Transverse colon (tissue), 4 donors: ENCODE results near the gene POLR3A. TPM values are rescaled to one million over a fixed set of nuclear protein-coding genes. Genes with fewer than 3 reads are reported as not detected.

Source experiments
- DNase-seq: peaks from one replicate; pipeline ENCODE4 v3.0.0-alpha.2; 2019
- H3K27ac ChIP-seq, 4 donors: fragments of 200-600 bp; sonication (generic); 2 replicates each; pipeline ENCODE4 v1.5.1; 2016 to 2018; ENCODE audit warnings: inconsistent platforms in 4 of 4
- H3K27me3 ChIP-seq: fragments of 200-600 bp; sonication (generic); 2 replicates; pipeline ENCODE4 v1.5.1; 2017; ENCODE audit warnings: inconsistent platforms
- H3K36me3 ChIP-seq, 4 donors: fragments of 200-600 bp; sonication (generic); 2 replicates each; pipeline ENCODE4 v1.5.1; 2017 to 2019; ENCODE audit warnings: inconsistent platforms in 4 of 4
- H3K4me1 ChIP-seq, 4 donors: fragments of 200-600 bp; sonication (generic); 2 replicates each; pipeline ENCODE4 v1.5.1; 2017 to 2020; ENCODE audit warnings: inconsistent platforms in 4 of 4
- H3K4me3 ChIP-seq, 4 donors: fragments of 200-600 bp; sonication (generic); 1 replicate in 1 of 4; 2 replicates in 3 of 4; pipeline versions ENCODE4 v1.5.1 to v1.6.1; 2017 to 2019; ENCODE audit warnings: inconsistent platforms in 4 of 4
- H3K9me3 ChIP-seq, 2 donors: fragments of 200-600 bp; sonication (generic); 2 replicates each; pipeline ENCODE4 v1.5.1; 2017 to 2019; ENCODE audit warnings: inconsistent platforms in 2 of 2
- CTCF ChIP-seq, 5 experiments: fragments of 200-600 bp in 3 of 5; fragments of 450-650 bp in 2 of 5; sonication (generic) in 3 of 5; IDR thresholded peaks; 1 replicate in 2 of 5; 2 replicates in 3 of 5; pipeline ENCODE4 v1.5.1; 2016 to 2017; ENCODE audit warnings: antibody characterized with exemption in 5 of 5, inconsistent platforms in 3 of 5, mild to moderate bottlenecking in 2 of 5, moderate library complexity in 1 of 5
- EP300 ChIP-seq: sonication (generic); formaldehyde crosslinking; IDR thresholded peaks from one replicate; pipeline ENCODE4 v1.6.1; 2017; ENCODE audit warnings: antibody characterized with exemption, low read depth
- POLR2A ChIP-seq: fragments of 450-650 bp; IDR thresholded peaks from one replicate; pipeline ENCODE4 v1.6.1; 2016; ENCODE audit warnings: antibody characterized with exemption, mild to moderate bottlenecking, moderate library complexity
- POLR2AphosphoS5 ChIP-seq, 3 donors: sonication (generic); formaldehyde crosslinking; IDR thresholded peaks; one replicate each; pipeline ENCODE4 v1.6.1; 2016; ENCODE audit warnings: antibody characterized with exemption in 3 of 3
- WGBS, 2 donors: methylation state at CpG; one replicate each; pipeline ENCODE4 v1.1.5; 2018; ENCODE audit warnings: low coverage in 1 of 2; 5-methylcytosine and 5-hydroxymethylcytosine counted together
- in situ Hi-C, 4 donors: fragments of 200-750 bp; cut with MboI; loops; one replicate each; pipeline versions ENCODE4 v1.15.0 to v1.15.1; 2017; ENCODE audit warnings: low sequenced_read_pairs in 3 of 4, low pct_ligation_motif_present in 1 of 4, low pct_unique_long_range_greater_than_20kb in 1 of 4
- intact Hi-C: fragments of 100-400 bp; cut with DNase I; formaldehyde crosslinking; loops from one replicate; pipeline ENCODE4 v1.15.1; 2023; ENCODE audit warnings: low total_unique reads
- total RNA-seq, 4 donors: library from RNA; depleted of rRNA; stranded (reverse); fragments of >200 nt; gene quantifications; one replicate each; pipeline ENCODE4 v1.1.0, GENCODE V29; 2016

Gene POLR3A
- total RNA-seq, 4 donors from 2014 or later = 8.0 to 16.8 (median 13.1) TPM

- no peaks in the 10 kb centered on the region for H3K27me3 ChIP-seq
- peaks cover 0 to 46% (median 20%) of the 10 kb centered on the region in 4 donors for H3K36me3 ChIP-seq
- intact Hi-C loops (no loop called here), in situ Hi-C loops (loop anchor here in 2 of 4 donors (25.0 kb wide), 1 partner anchor 1148 kb away; no protein-coding TSS in a partner anchor)
- WGBS, 2 donors = 74 to 83% methylated on average over 4 to 5 of the region's 5 CpGs
- H3K4me1 ChIP-seq = peaks cover 7 to 39% (median 25%) of the 10 kb centered on the region in 4 donors
- no peak overlapping the region for H3K27ac ChIP-seq
- H3K9me3 ChIP-seq = no peaks in the 10 kb centered on the region
- H3K4me3 ChIP-seq = no peak overlapping the region
- DNase-seq = no peak
- no peak for TF ChIP-seq CTCF (IDR thresholded peaks at IDR 0.05)
- no peak for TF ChIP-seq POLR2A
- TF ChIP-seq POLR2AphosphoS5 (IDR thresholded peaks at IDR 0.05) = no peak
These were observed 9.7 kb upstream of the POLR3A start for GRCh38 chr10:78038791-78039547.

- in situ Hi-C loops = loop anchor here in 2 of 4 donors (25.0 kb wide), 1 partner anchor 1149 kb away; no protein-coding TSS in a partner anchor
- H3K27ac ChIP-seq = no peak overlapping the region
- H3K4me1 ChIP-seq = peaks cover 7 to 33% (median 25%) of the 10 kb centered on the region in 4 donors
- TF ChIP-seq EP300 = no peak
- TF ChIP-seq CTCF (IDR thresholded peaks at IDR 0.05) = no peak
- no peak for TF ChIP-seq POLR2AphosphoS5 (IDR thresholded peaks at IDR 0.05)
- TF ChIP-seq POLR2A = no peak
- peaks cover 0 to 46% (median 20%) of the 10 kb centered on the region in 4 donors for H3K36me3 ChIP-seq
- H3K9me3 ChIP-seq = no peaks in the 10 kb centered on the region
- no peaks in the 10 kb centered on the region for H3K27me3 ChIP-seq
- intact Hi-C loops = no loop called here
- WGBS, 2 donors = 58% methylated on average over 2 of the region's 2 CpGs
- no peak for DNase-seq
- no peak overlapping the region for H3K4me3 ChIP-seq
These were observed 8.8 kb upstream of the POLR3A start for GRCh38 chr10:78038105-78038504.

- Histone ChIP-seq H3K27ac (no peak overlapping the region), H3K36me3 (peaks cover 0 to 46% (median 20%) of the 10 kb centered on the region in 4 donors), H3K27me3 (no peaks in the 10 kb centered on the region), H3K9me3 (no peaks in the 10 kb centered on the region), H3K4me1 (peaks cover 7 to 33% (median 25%) of the 10 kb centered on the region in 4 donors), H3K4me3 (no peak overlapping the region)
- no peak for TF ChIP-seq POLR2AphosphoS5 (IDR thresholded peaks at IDR 0.05)
- intact Hi-C loops (no loop called here), in situ Hi-C loops (loop anchor here in 2 of 4 donors (25.0 kb wide), 1 partner anchor 1151 kb away; no protein-coding TSS in a partner anchor)
- DNase-seq = no peak
- 24 to 65% methylated on average over 2 to 9 of the region's 9 CpGs for WGBS, 2 donors
These were observed 6.7 kb upstream of the POLR3A start for GRCh38 chr10:78035933-78036583.

GRCh38 chr10:78035437-78035836, 6.1 kb upstream of the POLR3A start:
- DNase-seq = no peak
- TF ChIP-seq POLR2AphosphoS5 (IDR thresholded peaks at IDR 0.05) (no peak), POLR2A (no peak), EP300 (no peak)
- H3K9me3 ChIP-seq = no peaks in the 10 kb centered on the region
- 74 to 83% methylated on average over 2 to 5 of the region's 5 CpGs for WGBS, 2 donors
- H3K4me3 ChIP-seq = no peak overlapping the region
- peaks cover 7 to 33% (median 25%) of the 10 kb centered on the region in 4 donors for H3K4me1 ChIP-seq
- H3K27me3 ChIP-seq = no peaks in the 10 kb centered on the region
- intact Hi-C loops (no loop called here), in situ Hi-C loops (loop anchor here in 2 of 4 donors (25.0 kb wide), 1 partner anchor 1152 kb away; no protein-coding TSS in a partner anchor)
- H3K36me3 ChIP-seq = peaks cover 0 to 40% (median 17%) of the 10 kb centered on the region in 4 donors
- no peak overlapping the region for H3K27ac ChIP-seq

GRCh38 chr10:78035025-78035424, 5.7 kb upstream of the POLR3A start:
- DNase-seq = no peak
- H3K4me1 ChIP-seq = peaks cover 7 to 35% (median 25%) of the 10 kb centered on the region in 4 donors
- TF ChIP-seq POLR2AphosphoS5 (IDR thresholded peaks at IDR 0.05) = no peak
- no peak for TF ChIP-seq EP300
- TF ChIP-seq POLR2A = no peak
- TF ChIP-seq CTCF (IDR thresholded peaks at IDR 0.05) = no peak
- H3K27me3 ChIP-seq = no peaks in the 10 kb centered on the region
- WGBS, 2 donors = 41 to 53% methylated on average over 5 of the region's 5 CpGs
- intact Hi-C loops (no loop called here), in situ Hi-C loops (loop anchor here in 2 of 4 donors (25.0 kb wide), 1 partner anchor 1152 kb away; no protein-coding TSS in a partner anchor)
- peak overlapping the region in 2 of 4 donors; percentile 60 to 67 for H3K4me3 ChIP-seq
- no peaks in the 10 kb centered on the region for H3K9me3 ChIP-seq
- peaks cover 0 to 37% (median 16%) of the 10 kb centered on the region in 4 donors for H3K36me3 ChIP-seq
- H3K27ac ChIP-seq = peak overlapping the region; percentile 67 to 83 (median 76)
